Gastroesophageal sphincter (tissue), 4 donors: ENCODE data around the gene KIFC3. TPM values are rescaled to one million over a fixed set of nuclear protein-coding genes. Genes with fewer than 3 reads are reported as not detected.

ENCODE experiments used
- ATAC-seq: fragments of 150-250 bp; one replicate; pipeline ENCODE4 v1.9.1; 2016; ENCODE audit warnings: mild to moderate bottlenecking, moderate library complexity
- H3K27ac ChIP-seq, 4 donors: fragments of 200-600 bp; sonication (generic) in 3 of 4; 1 replicate in 3 of 4; 2 replicates in 1 of 4; pipeline ENCODE4 v1.5.1; 2016 to 2019
- H3K27me3 ChIP-seq: fragments of 200-600 bp; sonication (generic); one replicate; pipeline ENCODE4 v1.5.1; 2019
- H3K36me3 ChIP-seq, 2 donors: fragments of 200-600 bp; sonication (generic); one replicate each; pipeline ENCODE4 v1.5.1; 2019; ENCODE audit warnings: control low read depth in 1 of 2
- H3K4me1 ChIP-seq, 3 donors: fragments of 200-600 bp; sonication (generic); 1 replicate in 2 of 3; 2 replicates in 1 of 3; pipeline ENCODE4 v1.5.1; 2016 to 2019; ENCODE audit warnings: control low read depth in 2 of 3
- H3K4me3 ChIP-seq, 2 donors: fragments of 200-600 bp; sonication (generic); one replicate each; pipeline ENCODE4 v1.5.1; 2019; ENCODE audit warnings: mild to moderate bottlenecking in 1 of 2, moderate library complexity in 1 of 2
- H3K9me3 ChIP-seq, 3 donors: fragments of 200-600 bp; sonication (generic); one replicate each; pipeline ENCODE4 v1.5.1; 2017 to 2019; ENCODE audit warnings: control low read depth in 2 of 3
- CTCF ChIP-seq, 4 experiments: fragments of 200-600 bp in 2 of 4; fragments of 450-650 bp in 2 of 4; sonication (generic) in 1 of 4; IDR thresholded peaks; one replicate each; pipeline ENCODE4 v1.5.1; 2017 to 2019; ENCODE audit warnings: antibody characterized with exemption in 4 of 4, mild to moderate bottlenecking in 2 of 4, moderate library complexity in 2 of 4
- EP300 ChIP-seq: sonication (generic); formaldehyde crosslinking; IDR thresholded peaks from one replicate; pipeline ENCODE4 v1.6.1; 2017; ENCODE audit warnings: antibody characterized with exemption, mild to moderate bottlenecking
- POLR2A ChIP-seq, 2 donors: fragments of 450-650 bp; IDR thresholded peaks; one replicate each; pipeline ENCODE4 v1.6.1; 2017; ENCODE audit warnings: antibody characterized with exemption in 2 of 2, mild to moderate bottlenecking in 2 of 2, moderate library complexity in 1 of 2
- POLR2AphosphoS5 ChIP-seq: sonication (generic); formaldehyde crosslinking; IDR thresholded peaks from one replicate; pipeline ENCODE4 v1.6.1; 2017; ENCODE audit warnings: antibody characterized with exemption
- WGBS, 2 donors: methylation state at CpG; one replicate each; pipeline ENCODE4 v1.1.5; 2018; ENCODE audit warnings: low coverage in 1 of 2; 5-methylcytosine and 5-hydroxymethylcytosine counted together
- total RNA-seq, 4 donors: library from RNA; depleted of rRNA; stranded (reverse); fragments of >200 nt; gene quantifications; one replicate each; pipeline ENCODE4 v1.1.0, GENCODE V29; 2016

KIFC3 gene
- total RNA-seq, 4 donors from 2014 or later: 17.4 to 78.4 (median 36.2) TPM

- Histone ChIP-seq H3K27ac (no peak overlapping the region), H3K36me3 (no peaks in the 10 kb centered on the region), H3K9me3 (no peaks in the 10 kb centered on the region), H3K4me1 (no peaks in the 10 kb centered on the region), H3K4me3 (no peak overlapping the region), H3K27me3 (no peaks in the 10 kb centered on the region)
- WGBS, 2 donors: no CpG with 5 or more reads among the region's 2 CpGs
- TF ChIP-seq CTCF (IDR thresholded peaks at IDR 0.05) (no peak), EP300 (no peak), POLR2A (IDR thresholded peaks at IDR 0.05) (no peak), POLR2AphosphoS5 (no peak)
- ATAC-seq: no peak
Observed at GRCh38 chr16:57824888-57825287, 22.6 kb upstream of the KIFC3 start.

- no peak for ATAC-seq
- H3K4me1 ChIP-seq: no peaks in the 10 kb centered on the region
- H3K9me3 ChIP-seq: no peaks in the 10 kb centered on the region
- WGBS, 2 donors: 65 to 84% methylated on average over 4 of the region's 5 CpGs
- TF ChIP-seq POLR2A (IDR thresholded peaks at IDR 0.05) (no peak), POLR2AphosphoS5 (no peak)
- no peaks in the 10 kb centered on the region for H3K27me3 ChIP-seq
- no peak overlapping the region for H3K27ac ChIP-seq
- no peaks in the 10 kb centered on the region for H3K36me3 ChIP-seq
- H3K4me3 ChIP-seq: no peak overlapping the region
Observed at GRCh38 chr16:57823836-57824235, 21.5 kb upstream of the KIFC3 start.

GRCh38 chr16:57822856-57823255, 20.6 kb upstream of the KIFC3 start:
- no peak for ATAC-seq
- H3K9me3 ChIP-seq: no peaks in the 10 kb centered on the region
- no peak for TF ChIP-seq POLR2AphosphoS5
- TF ChIP-seq EP300: no peak
- no peak for TF ChIP-seq POLR2A (IDR thresholded peaks at IDR 0.05)
- TF ChIP-seq CTCF (IDR thresholded peaks at IDR 0.05): no peak
- H3K4me1 ChIP-seq: no peaks in the 10 kb centered on the region
- 16 to 29% methylated on average over 2 of the region's 2 CpGs for WGBS, 2 donors
- H3K4me3 ChIP-seq: no peak overlapping the region
- H3K27me3 ChIP-seq: no peaks in the 10 kb centered on the region
- H3K36me3 ChIP-seq: no peaks in the 10 kb centered on the region
- H3K27ac ChIP-seq: no peak overlapping the region

GRCh38 chr16:57822018-57822553, 19.8 kb upstream of the KIFC3 start:
- no peak for ATAC-seq
- 100% methylated on average over 3 of the region's 5 CpGs; no CpG with 5 or more reads in 1 of the 2 donors for WGBS, 2 donors
- H3K27me3 ChIP-seq: no peaks in the 10 kb centered on the region
- no peaks in the 10 kb centered on the region for H3K36me3 ChIP-seq
- H3K4me1 ChIP-seq: no peaks in the 10 kb centered on the region
- H3K9me3 ChIP-seq: no peaks in the 10 kb centered on the region
- no peak overlapping the region for H3K4me3 ChIP-seq
- TF ChIP-seq EP300: no peak
- H3K27ac ChIP-seq: no peak overlapping the region

GRCh38 chr16:57821149-57821971, 19.1 kb upstream of the KIFC3 start:
- 83 to 84% methylated on average over 4 to 10 of the region's 10 CpGs for WGBS, 2 donors

More at GRCh38 chr16:57821149-57821971, 19.1 kb upstream of the KIFC3 start:
- TF ChIP-seq POLR2A (IDR thresholded peaks at IDR 0.05): no peak
- no peak for TF ChIP-seq POLR2AphosphoS5
- no peak for TF ChIP-seq EP300
- TF ChIP-seq CTCF (IDR thresholded peaks at IDR 0.05): no peak
- H3K27ac ChIP-seq: no peak overlapping the region
- peaks cover 0 to 5% (median 3%) of the 10 kb centered on the region in 3 donors for H3K4me1 ChIP-seq
- no peak overlapping the region for H3K4me3 ChIP-seq
- H3K36me3 ChIP-seq: no peaks in the 10 kb centered on the region
- no peak for ATAC-seq
- no peaks in the 10 kb centered on the region for H3K9me3 ChIP-seq
- no peaks in the 10 kb centered on the region for H3K27me3 ChIP-seq
